Stimulated activated naive CD8-positive, alpha-beta T cell treated with anti-CD3 and anti-CD28 coated beads, Interleukin-15, Interleukin-2, amounts not matched to agents 100 ng/mL and 50 ng/mL, for 24 hours (primary cell): Measurements from ENCODE around the gene CLDN24.

Source experiments
- H3K27ac Mint-ChIP-seq: one replicate; pipeline ENCODE4 v1.8.0; 2021; ENCODE audit warnings: mild to moderate bottlenecking, mixed read lengths
- H3K27me3 Mint-ChIP-seq: one replicate; pipeline ENCODE4 v1.8.0; 2021; ENCODE audit warnings: mixed read lengths
- H3K36me3 Mint-ChIP-seq: one replicate; pipeline ENCODE4 v1.8.0; 2021; ENCODE audit warnings: low read depth, mixed read lengths
- H3K4me1 Mint-ChIP-seq: one replicate; pipeline ENCODE4 v1.8.0; 2021; ENCODE audit warnings: low read depth, mixed read lengths
- H3K4me3 Mint-ChIP-seq: one replicate; pipeline ENCODE4 v1.8.0; 2021; ENCODE audit warnings: mild to moderate bottlenecking, mixed read lengths
- H3K9me3 Mint-ChIP-seq: one replicate; pipeline ENCODE4 v1.8.0; 2021; ENCODE audit warnings: mixed read lengths

CLDN24 gene

GRCh38 chr4:183322326-183322725 is at the start of gene CLDN24:
Gene CLDN24, minus strand, starts transcription at chr4:183322426. Its CDS starts 0 bp downstream, at chr4:183322426.
- H3K27me3 Mint-ChIP-seq, result peaks cover 12% of the 10 kb centered on the region
- H3K4me3 Mint-ChIP-seq, result no peak within 1 kb of the TSS
- peaks cover 12% of the 10 kb centered on the region for H3K4me1 Mint-ChIP-seq
- H3K36me3 Mint-ChIP-seq, result no peaks in the 10 kb centered on the region
- H3K27ac Mint-ChIP-seq, result no peak within 1 kb of the TSS
- peaks cover 5% of the 10 kb centered on the region for H3K9me3 Mint-ChIP-seq

- Mint-ChIP-seq H3K9me3 (peaks cover 9% of the 10 kb centered on the region), H3K4me1 (no peaks in the 10 kb centered on the region), H3K4me3 (no peak overlapping the region), H3K27ac (no peak overlapping the region), H3K27me3 (peaks cover 4% of the 10 kb centered on the region), H3K36me3 (no peaks in the 10 kb centered on the region)
Observed at GRCh38 chr4:183370786-183371185, 48.6 kb upstream of the CLDN24 start.

- Mint-ChIP-seq H3K27me3 (peaks cover 4% of the 10 kb centered on the region), H3K9me3 (peaks cover 9% of the 10 kb centered on the region), H3K36me3 (no peaks in the 10 kb centered on the region), H3K4me1 (no peaks in the 10 kb centered on the region), H3K27ac (no peak overlapping the region), H3K4me3 (no peak overlapping the region)
Observed at GRCh38 chr4:183369073-183369472, 46.8 kb upstream of the CLDN24 start.

GRCh38 chr4:183366206-183366835 is 44.1 kb upstream of the CLDN24 start:
- no peak overlapping the region for H3K27ac Mint-ChIP-seq
- peaks cover 4% of the 10 kb centered on the region for H3K27me3 Mint-ChIP-seq
- no peak overlapping the region for H3K4me3 Mint-ChIP-seq
- H3K4me1 Mint-ChIP-seq, result no peaks in the 10 kb centered on the region
- H3K9me3 Mint-ChIP-seq, result no peaks in the 10 kb centered on the region
- no peaks in the 10 kb centered on the region for H3K36me3 Mint-ChIP-seq

- Mint-ChIP-seq H3K9me3 (no peaks in the 10 kb centered on the region), H3K27ac (no peak overlapping the region), H3K4me1 (no peaks in the 10 kb centered on the region), H3K4me3 (no peak overlapping the region), H3K27me3 (no peaks in the 10 kb centered on the region), H3K36me3 (no peaks in the 10 kb centered on the region)
Observed at GRCh38 chr4:183364025-183364424, 41.8 kb upstream of the CLDN24 start.

- H3K36me3 Mint-ChIP-seq, result no peaks in the 10 kb centered on the region
- H3K9me3 Mint-ChIP-seq, result no peaks in the 10 kb centered on the region
- H3K4me3 Mint-ChIP-seq, result no peak overlapping the region
- no peaks in the 10 kb centered on the region for H3K4me1 Mint-ChIP-seq
- H3K27ac Mint-ChIP-seq, result no peak overlapping the region
- H3K27me3 Mint-ChIP-seq, result no peaks in the 10 kb centered on the region
Observed at GRCh38 chr4:183362916-183363542, 40.8 kb upstream of the CLDN24 start.

GRCh38 chr4:183362036-183362435 is 39.8 kb upstream of the CLDN24 start:
- no peaks in the 10 kb centered on the region for H3K4me1 Mint-ChIP-seq
- no peak overlapping the region for H3K4me3 Mint-ChIP-seq
- H3K27me3 Mint-ChIP-seq, result peaks cover 4% of the 10 kb centered on the region
- no peak overlapping the region for H3K27ac Mint-ChIP-seq
- H3K9me3 Mint-ChIP-seq, result no peaks in the 10 kb centered on the region
- H3K36me3 Mint-ChIP-seq, result no peaks in the 10 kb centered on the region

GRCh38 chr4:183360161-183360919 is 38.1 kb upstream of the CLDN24 start:
- no peak overlapping the region for H3K27ac Mint-ChIP-seq
- H3K9me3 Mint-ChIP-seq, result no peaks in the 10 kb centered on the region
- no peak overlapping the region for H3K4me3 Mint-ChIP-seq
- H3K36me3 Mint-ChIP-seq, result no peaks in the 10 kb centered on the region
- no peaks in the 10 kb centered on the region for H3K4me1 Mint-ChIP-seq
- peaks cover 4% of the 10 kb centered on the region for H3K27me3 Mint-ChIP-seq

GRCh38 chr4:183358215-183358755 is 36.1 kb upstream of the CLDN24 start:
- H3K4me1 Mint-ChIP-seq, result no peaks in the 10 kb centered on the region

GRCh38 chr4:183356931-183357675 is 34.9 kb upstream of the CLDN24 start:
- no peaks in the 10 kb centered on the region for H3K4me1 Mint-ChIP-seq
- H3K36me3 Mint-ChIP-seq, result no peaks in the 10 kb centered on the region
- no peak overlapping the region for H3K4me3 Mint-ChIP-seq
- peaks cover 9% of the 10 kb centered on the region for H3K27me3 Mint-ChIP-seq
- H3K9me3 Mint-ChIP-seq, result no peaks in the 10 kb centered on the region
- no peak overlapping the region for H3K27ac Mint-ChIP-seq

More at GRCh38 chr4:183358215-183358755, 36.1 kb upstream of the CLDN24 start:
- Mint-ChIP-seq H3K27ac (no peak overlapping the region), H3K4me3 (no peak overlapping the region), H3K9me3 (no peaks in the 10 kb centered on the region), H3K27me3 (peaks cover 4% of the 10 kb centered on the region), H3K36me3 (no peaks in the 10 kb centered on the region)

GRCh38 chr4:183356173-183356830 is 34.1 kb upstream of the CLDN24 start:
- peaks cover 9% of the 10 kb centered on the region for H3K27me3 Mint-ChIP-seq
- no peak overlapping the region for H3K4me3 Mint-ChIP-seq
- no peaks in the 10 kb centered on the region for H3K4me1 Mint-ChIP-seq
- H3K9me3 Mint-ChIP-seq, result no peaks in the 10 kb centered on the region
- no peaks in the 10 kb centered on the region for H3K36me3 Mint-ChIP-seq
- H3K27ac Mint-ChIP-seq, result no peak overlapping the region

GRCh38 chr4:183355405-183355804 is 33.2 kb upstream of the CLDN24 start:
- Mint-ChIP-seq H3K4me1 (peaks cover 3% of the 10 kb centered on the region), H3K36me3 (no peaks in the 10 kb centered on the region), H3K9me3 (peaks cover 2% of the 10 kb centered on the region), H3K27me3 (peaks cover 17% of the 10 kb centered on the region), H3K4me3 (no peak overlapping the region), H3K27ac (no peak overlapping the region)

- Mint-ChIP-seq H3K27ac (no peak overlapping the region), H3K36me3 (no peaks in the 10 kb centered on the region), H3K9me3 (peaks cover 5% of the 10 kb centered on the region), H3K4me3 (no peak overlapping the region), H3K4me1 (peaks cover 11% of the 10 kb centered on the region), H3K27me3 (peaks cover 23% of the 10 kb centered on the region)
Observed at GRCh38 chr4:183354219-183354618, 32.0 kb upstream of the CLDN24 start.

- H3K4me3 Mint-ChIP-seq, result no peak overlapping the region
- H3K36me3 Mint-ChIP-seq, result no peaks in the 10 kb centered on the region
- H3K27ac Mint-ChIP-seq, result no peak overlapping the region
- peaks cover 18% of the 10 kb centered on the region for H3K4me1 Mint-ChIP-seq
- peaks cover 5% of the 10 kb centered on the region for H3K9me3 Mint-ChIP-seq
- peaks cover 23% of the 10 kb centered on the region for H3K27me3 Mint-ChIP-seq
Observed at GRCh38 chr4:183353557-183353956, 31.3 kb upstream of the CLDN24 start.
